ENCODE measurements around the gene PRELP.
"Not testable (repeated sequence)": the region's sequence is repeated elsewhere in the genome, so short reads cannot be mapped to it uniquely, and the experiment has no call there.

The PRELP gene

GRCh38 chr1:203453616-203454015 is 22.0 kb upstream of the PRELP start:
- DNase-seq (ENCODE audit: low read depth, low spot score): no peak

GRCh38 chr1:203454986-203455471 is 20.6 kb upstream of the PRELP start:
- no peak for DNase-seq (ENCODE audit: low read depth, low spot score)

GRCh38 chr1:203455706-203456105 is 19.9 kb upstream of the PRELP start:
- DNase-seq (ENCODE audit: low read depth, low spot score): no peak

DNA sequence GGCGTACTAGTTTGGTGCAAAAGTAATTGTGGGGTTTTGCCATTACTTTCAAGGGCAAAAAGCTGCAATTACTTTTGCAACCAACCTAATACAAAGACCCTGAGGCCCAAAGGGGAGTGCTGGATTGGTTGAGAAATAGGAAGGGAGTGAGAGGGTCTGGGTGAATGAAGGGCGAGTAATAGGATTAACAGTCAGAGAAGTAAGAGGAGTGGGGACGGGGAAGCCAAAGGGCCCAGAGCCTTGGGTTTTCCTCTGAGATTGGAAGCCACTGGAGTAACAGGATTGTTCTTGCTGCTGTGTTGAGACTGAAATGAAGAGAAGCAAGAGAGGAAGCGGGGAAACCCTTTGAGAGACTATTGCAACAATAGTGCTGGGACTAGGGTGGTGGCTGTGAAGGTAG is 19.0 kb upstream of the PRELP start:
- no peak for DNase-seq (ENCODE audit: low read depth, low spot score)

- DNase-seq (ENCODE audit: low read depth, low spot score): no peak
Observed at GRCh38 chr1:203458078-203458477, 17.5 kb upstream of the PRELP start.

DNA sequence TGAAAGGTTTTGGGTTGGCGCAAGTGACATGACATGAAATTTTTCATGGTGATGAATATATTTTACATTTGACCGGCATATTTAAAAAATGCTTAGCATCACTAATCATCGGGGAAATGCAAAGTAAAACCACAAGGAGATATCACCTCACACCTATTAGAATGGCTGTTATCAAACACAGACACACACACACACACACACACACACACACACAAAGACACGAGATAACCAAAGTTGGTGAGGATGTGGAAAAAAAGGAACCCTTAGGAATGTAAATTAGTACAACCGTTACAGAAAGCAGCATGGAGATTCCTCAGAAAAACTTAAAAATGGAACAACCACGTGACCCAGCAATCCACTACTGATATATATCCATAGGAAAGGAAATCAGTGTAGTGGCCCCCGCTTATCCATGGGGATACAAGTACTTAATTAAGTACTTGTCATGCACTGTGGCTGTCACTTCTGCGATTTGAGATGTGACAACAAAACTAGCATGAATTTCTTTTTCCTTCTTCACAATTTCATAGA is 15.9 kb upstream of the PRELP start:
- no peak for DNase-seq (ENCODE audit: low read depth, low spot score)

DNA sequence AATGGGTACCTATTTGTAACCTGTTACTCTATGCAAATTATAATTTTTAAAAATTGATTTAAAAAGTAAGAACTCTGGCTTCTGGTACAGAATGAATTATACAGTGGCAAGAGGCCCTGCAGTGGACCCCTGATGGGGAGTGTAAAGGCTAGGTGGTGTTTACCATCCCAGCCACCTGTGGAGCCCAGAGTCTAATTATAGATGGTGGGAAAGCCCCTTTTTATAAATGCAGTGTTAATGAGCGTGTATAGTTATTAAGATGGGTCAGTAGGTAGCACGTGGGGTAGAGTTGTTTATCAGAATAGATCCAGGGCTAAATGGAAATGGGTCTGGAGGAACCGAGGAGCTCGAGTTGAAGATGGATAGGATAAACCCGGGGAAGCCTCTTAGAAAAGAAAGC is 13.9 kb upstream of the PRELP start:
- DNase-seq (ENCODE audit: low read depth, low spot score): no peak

- no peak for DNase-seq (ENCODE audit: low read depth, low spot score)
Observed at GRCh38 chr1:203462143-203462542, 13.5 kb upstream of the PRELP start.

DNA sequence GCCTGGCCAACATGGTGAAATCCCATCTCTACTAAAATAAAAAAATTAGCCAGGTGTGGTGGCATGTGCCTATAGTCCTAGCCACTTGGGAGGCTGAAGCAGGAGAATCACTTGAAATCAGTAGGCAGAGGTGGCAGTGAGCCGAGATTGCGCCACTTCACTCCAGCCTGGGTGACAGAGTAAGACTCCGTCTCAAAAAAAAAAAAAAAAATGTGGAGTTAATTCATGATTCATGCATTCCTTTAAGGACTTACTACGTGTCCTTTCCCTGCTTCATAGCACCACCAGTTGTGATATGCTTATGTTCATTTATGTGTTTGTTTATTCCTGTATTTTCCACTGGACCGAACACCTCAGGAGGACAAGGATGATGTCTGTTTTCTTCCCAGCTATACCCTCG is 12.7 kb upstream of the PRELP start:
- no peak for DNase-seq (ENCODE audit: low read depth, low spot score)

- no peak for DNase-seq (ENCODE audit: low read depth, low spot score)
Observed at GRCh38 chr1:203463469-203464062, 12.0 kb upstream of the PRELP start.

DNA sequence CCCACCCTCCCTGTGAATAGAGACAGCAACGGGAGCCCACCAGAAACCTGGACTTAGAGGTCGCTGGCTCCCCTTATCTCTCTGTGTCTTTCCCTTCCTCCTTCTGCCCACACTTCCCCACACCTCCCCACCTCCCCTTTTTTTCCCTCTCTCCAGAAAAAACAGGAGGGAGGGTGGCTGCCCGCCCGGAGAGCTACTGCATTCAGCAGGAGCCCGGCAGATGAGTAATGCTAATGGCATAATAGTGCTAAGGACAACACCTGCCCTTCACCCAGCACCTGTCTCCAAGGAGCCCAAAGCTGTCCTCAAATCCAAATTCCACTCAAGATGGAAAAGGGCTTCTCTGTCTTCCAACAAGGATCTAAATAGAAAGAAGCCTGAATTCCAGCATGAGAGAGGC is 11.4 kb upstream of the PRELP start:
- no peak for DNase-seq (ENCODE audit: low read depth, low spot score)

- DNase-seq (ENCODE audit: low read depth, low spot score): no peak
Observed at GRCh38 chr1:203464743-203465142, 10.9 kb upstream of the PRELP start.

DNA sequence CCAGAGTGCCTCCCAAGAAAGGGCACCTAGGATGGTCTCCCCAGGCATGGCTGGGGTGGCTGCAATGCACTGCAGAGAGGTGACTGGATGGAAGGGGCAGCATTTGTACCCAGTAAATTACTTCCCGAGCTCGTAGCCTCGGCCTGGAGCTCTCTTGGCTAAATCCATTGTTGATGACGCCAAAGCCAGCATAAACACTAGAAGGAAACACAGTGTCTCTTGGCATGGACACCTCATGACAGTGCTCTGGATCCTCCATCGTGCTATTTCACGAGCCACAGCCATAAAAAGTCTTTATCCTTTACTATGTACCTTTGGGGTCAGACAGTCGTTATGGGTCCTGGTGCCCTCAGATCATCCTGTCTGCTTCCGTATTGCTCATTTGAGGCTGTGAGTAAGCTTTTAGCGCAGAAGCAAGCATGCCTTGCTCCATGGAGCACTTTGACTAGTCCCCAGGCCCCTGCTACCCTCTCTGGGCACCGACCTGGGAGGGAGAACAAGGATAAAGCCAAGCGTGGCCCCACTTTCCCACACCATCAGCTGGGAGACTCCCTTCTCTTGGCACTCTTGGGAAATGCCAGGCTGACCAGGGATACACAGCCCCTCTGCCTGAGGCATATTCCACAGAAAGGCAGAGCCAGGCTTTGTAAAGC is 10.3 kb upstream of the PRELP start:
- DNase-seq (ENCODE audit: low read depth, low spot score): no peak

- DNase-seq (ENCODE audit: low read depth, low spot score): no peak
Observed at GRCh38 chr1:203465948-203466347, 9.7 kb upstream of the PRELP start.

DNA sequence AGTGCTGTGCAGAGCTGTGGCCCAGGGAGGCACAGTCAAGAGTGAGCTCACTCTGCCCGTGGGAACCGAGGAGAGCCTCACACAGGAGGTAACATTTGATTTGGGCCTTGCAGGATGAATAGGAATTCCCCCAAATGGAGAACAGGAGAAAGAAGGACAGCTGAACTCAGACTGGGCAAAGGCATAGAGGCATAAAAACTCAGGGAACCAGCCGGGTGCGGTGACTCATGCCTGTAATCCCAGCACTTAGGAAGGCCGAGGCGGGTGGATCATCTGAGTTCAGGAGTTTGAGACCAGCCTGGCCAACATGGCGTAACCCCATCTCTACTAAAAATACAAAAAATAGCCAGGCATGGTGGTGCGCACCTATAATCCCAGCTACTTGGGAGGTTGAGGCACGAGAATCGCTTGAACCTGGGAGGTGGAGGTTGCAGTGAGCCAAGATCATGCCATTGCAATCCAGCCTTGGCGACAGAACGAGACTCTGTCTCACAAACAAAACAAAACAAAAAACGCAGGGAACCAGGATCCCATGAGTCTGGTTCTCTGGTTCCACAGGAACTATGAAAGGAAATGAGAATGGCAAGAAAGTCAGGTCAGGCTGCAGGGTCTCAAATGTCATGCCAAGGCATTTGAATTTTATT is 8.6 kb upstream of the PRELP start:
- DNase-seq (ENCODE audit: low read depth, low spot score): not testable (repeated sequence)

GRCh38 chr1:203467550-203467921 is 8.1 kb upstream of the PRELP start:
- DNase-seq (ENCODE audit: low read depth, low spot score): no peak

DNA sequence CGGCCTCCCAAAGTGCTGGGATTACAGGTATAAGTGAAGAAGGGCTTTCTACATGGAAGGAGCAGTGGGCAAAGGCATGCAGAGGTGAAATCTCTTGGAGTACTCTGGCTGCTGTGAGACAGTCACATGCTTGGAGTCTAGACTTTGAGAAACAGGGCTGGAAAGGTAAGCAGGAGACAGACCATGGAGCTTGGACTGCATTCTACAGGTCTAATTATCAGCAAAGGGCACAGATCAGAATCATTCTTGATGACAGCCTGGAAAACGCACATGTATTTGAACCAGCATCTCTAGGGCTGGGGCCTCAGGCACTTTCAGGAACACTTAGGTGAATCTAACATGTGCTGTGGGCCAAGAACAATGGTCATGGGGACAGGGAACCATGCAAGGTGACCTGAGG is 7.3 kb upstream of the PRELP start:
- no peak for DNase-seq (ENCODE audit: low read depth, low spot score)

DNA sequence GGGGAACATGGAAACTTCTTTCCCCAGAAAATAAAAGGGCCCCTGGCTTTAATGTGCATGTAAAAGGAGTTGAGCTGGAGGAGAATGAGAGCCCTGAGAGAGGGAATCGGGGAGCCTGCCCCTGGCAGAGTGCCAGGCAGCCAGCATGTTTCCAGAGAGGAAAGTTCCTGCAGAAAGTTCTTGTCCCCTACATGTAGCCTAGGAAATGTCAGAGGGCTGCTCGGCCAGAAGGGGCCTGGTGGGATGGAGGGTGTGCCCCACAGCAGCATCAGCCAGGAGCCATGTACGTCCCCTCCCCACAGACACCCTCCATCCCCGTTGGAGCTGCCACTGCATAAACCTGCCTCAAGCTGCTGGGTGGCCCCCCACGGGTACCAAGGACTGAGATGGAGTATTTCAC is 5.4 kb upstream of the PRELP start:
- no peak for DNase-seq (ENCODE audit: low read depth, low spot score)

DNA sequence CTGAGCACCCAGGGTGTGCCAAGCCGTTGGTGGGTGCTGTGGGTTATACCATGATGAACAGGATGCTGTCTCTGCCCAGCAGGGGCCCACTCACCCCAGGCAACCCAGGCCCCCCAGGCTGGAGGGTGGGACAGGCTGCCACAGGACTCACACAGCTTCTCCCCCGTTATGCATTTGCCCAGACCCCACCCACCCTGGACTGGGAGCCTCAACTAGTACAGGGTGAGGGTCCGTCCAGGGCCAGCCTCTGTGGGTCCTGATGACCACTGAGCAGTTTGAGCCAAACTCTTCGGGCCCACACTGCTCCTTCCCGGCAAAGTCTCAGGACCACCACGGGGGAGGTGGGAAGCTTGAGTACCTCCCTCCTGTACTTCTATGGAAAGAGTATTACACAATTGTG is 3.8 kb upstream of the PRELP start:
- DNase-seq (ENCODE audit: low read depth, low spot score): no peak

DNA sequence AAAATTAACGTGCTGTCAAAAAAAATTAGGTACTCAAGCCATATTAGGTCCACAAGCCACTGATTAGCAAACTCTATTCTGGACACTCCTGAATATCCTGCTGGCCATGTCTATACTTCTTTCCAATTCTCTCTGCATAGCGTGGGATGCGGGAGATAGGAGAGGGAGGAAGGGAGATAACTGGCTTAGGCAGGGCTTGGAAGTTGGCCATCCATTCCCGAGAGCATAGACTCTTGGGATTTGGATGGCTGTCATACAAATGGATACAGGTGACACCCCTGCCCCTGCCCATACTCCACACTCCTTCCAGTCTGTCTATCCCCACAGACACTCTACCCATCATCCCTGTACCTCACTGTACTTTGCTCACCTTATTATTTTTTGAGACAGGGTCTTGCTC is 2.3 kb upstream of the PRELP start:
- no peak for DNase-seq (ENCODE audit: low read depth, low spot score)

GRCh38 chr1:203473781-203474305 is 1.8 kb upstream of the PRELP start:
- no peak for DNase-seq (ENCODE audit: low read depth, low spot score)

GRCh38 chr1:203476216-203476814 is 709 bp downstream of the PRELP start:
- no peak for DNase-seq (ENCODE audit: low read depth, low spot score)
